ENCODE data around the gene NUDT6.

NUDT6 gene

GRCh38 chr4:122914938-122915337 is 7.5 kb downstream of the NUDT6 start:
- in situ Hi-C loops (cut with HindIII; ENCODE audit: low sequenced_read_pairs): loop anchor here (25.0 kb wide), 1 partner anchor 153 kb away; no protein-coding TSS in a partner anchor

GRCh38 chr4:122914292-122914904 is 8.0 kb downstream of the NUDT6 start:
- in situ Hi-C loops (cut with HindIII; ENCODE audit: low sequenced_read_pairs): loop anchor here (25.0 kb wide), 1 partner anchor 152 kb away; no protein-coding TSS in a partner anchor

- in situ Hi-C loops (cut with HindIII; ENCODE audit: low sequenced_read_pairs): loop anchor here (25.0 kb wide), 1 partner anchor 151 kb away; no protein-coding TSS in a partner anchor
These were observed 9.4 kb downstream of the NUDT6 start for GRCh38 chr4:122912810-122913575.

- in situ Hi-C loops (cut with HindIII; ENCODE audit: low sequenced_read_pairs): loop anchor here (25.0 kb wide), 1 partner anchor 149 kb away; no protein-coding TSS in a partner anchor
These were observed 10.8 kb downstream of the NUDT6 start for GRCh38 chr4:122911588-122911987.

- in situ Hi-C loops (cut with HindIII; ENCODE audit: low sequenced_read_pairs): loop anchor here (25.0 kb wide), 1 partner anchor 147 kb away; no protein-coding TSS in a partner anchor
These were observed 12.7 kb downstream of the NUDT6 start for GRCh38 chr4:122909683-122910082.

GRCh38 chr4:122908223-122908622 is 14.2 kb downstream of the NUDT6 start:
- in situ Hi-C loops (cut with HindIII; ENCODE audit: low sequenced_read_pairs): loop anchor here (25.0 kb wide), 1 partner anchor 146 kb away; no protein-coding TSS in a partner anchor

- in situ Hi-C loops (cut with HindIII; ENCODE audit: low sequenced_read_pairs): loop anchor here (25.0 kb wide), 1 partner anchor 145 kb away; no protein-coding TSS in a partner anchor
These were observed 15.5 kb downstream of the NUDT6 start for GRCh38 chr4:122906859-122907305.

GRCh38 chr4:122903766-122904288 is 18.6 kb downstream of the NUDT6 start:
- in situ Hi-C loops (cut with HindIII; ENCODE audit: low sequenced_read_pairs): loop anchor here (25.0 kb wide), 1 partner anchor 142 kb away; no protein-coding TSS in a partner anchor

- in situ Hi-C loops (cut with HindIII; ENCODE audit: low sequenced_read_pairs): loop anchor here (25.0 kb wide), 1 partner anchor 139 kb away; no protein-coding TSS in a partner anchor
These were observed 21.0 kb downstream of the NUDT6 start for GRCh38 chr4:122901247-122902010.

- in situ Hi-C loops (cut with HindIII; ENCODE audit: low sequenced_read_pairs): loop anchor here (25.0 kb wide), 1 partner anchor 138 kb away; no protein-coding TSS in a partner anchor
These were observed 22.1 kb downstream of the NUDT6 start for GRCh38 chr4:122900314-122900713.

- in situ Hi-C loops (cut with HindIII; ENCODE audit: low sequenced_read_pairs): loop anchor here (25.0 kb wide), 1 partner anchor 137 kb away; no protein-coding TSS in a partner anchor
These were observed 22.7 kb downstream of the NUDT6 start for GRCh38 chr4:122899682-122900081.

GRCh38 chr4:122898370-122899150 is 23.8 kb downstream of the NUDT6 start:
- in situ Hi-C loops (cut with HindIII; ENCODE audit: low sequenced_read_pairs): no loop called here

GRCh38 chr4:122896270-122896669 is 26.1 kb downstream of the NUDT6 start:
- in situ Hi-C loops (cut with HindIII; ENCODE audit: low sequenced_read_pairs): no loop called here

- in situ Hi-C loops (cut with HindIII; ENCODE audit: low sequenced_read_pairs): no loop called here
These were observed 26.9 kb downstream of the NUDT6 start for GRCh38 chr4:122895336-122895995.

- in situ Hi-C loops (cut with HindIII; ENCODE audit: low sequenced_read_pairs): no loop called here
These were observed 27.6 kb downstream of the NUDT6 start for GRCh38 chr4:122894827-122895226.

GRCh38 chr4:122890147-122890795 is 32.1 kb downstream of the NUDT6 start:
- in situ Hi-C loops (cut with HindIII; ENCODE audit: low sequenced_read_pairs): no loop called here

GRCh38 chr4:122889726-122890125 is 32.7 kb downstream of the NUDT6 start:
- in situ Hi-C loops (cut with HindIII; ENCODE audit: low sequenced_read_pairs): no loop called here

GRCh38 chr4:122884499-122884898 is 37.9 kb downstream of the NUDT6 start:
- in situ Hi-C loops (cut with HindIII; ENCODE audit: low sequenced_read_pairs): no loop called here

Measured in DLD1 (cell line).